T-helper 1 cell (primary cell): Measurements from ENCODE around the gene PLXND1.
"Not testable (repeated sequence)": the region's sequence is repeated elsewhere in the genome, so short reads cannot be mapped to it uniquely, and the experiment has no call there.

Experiments used
- DNase-seq, 5 donors: peaks; one replicate each; pipeline ENCODE4 v3.0.0-alpha.2; 2012 to 2020

PLXND1 gene

GRCh38 chr3:129612534-129613366, 6.3 kb upstream of the PLXND1 start:
- no peak for DNase-seq

GRCh38 chr3:129611812-129612533, 5.5 kb upstream of the PLXND1 start:
- DNase-seq, result no peak

DNA sequence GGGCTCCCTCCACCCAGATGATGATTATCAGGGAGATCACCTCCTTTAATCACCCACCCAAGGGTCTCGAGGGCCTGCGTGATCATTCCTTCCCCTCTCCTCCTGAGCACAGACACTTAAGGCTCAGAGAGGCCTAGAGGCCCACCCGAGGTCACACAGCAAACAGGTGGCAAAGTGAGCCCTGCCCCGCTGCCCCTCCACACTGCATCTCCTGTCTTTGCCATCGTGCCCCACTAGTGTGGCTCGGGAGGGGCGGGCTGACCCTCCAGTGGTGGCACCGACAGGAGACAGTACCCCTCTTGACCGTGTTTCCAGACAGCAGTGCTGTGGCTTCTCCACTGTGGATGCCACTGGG, 4.9 kb upstream of the PLXND1 start:
- no peak for DNase-seq

DNA sequence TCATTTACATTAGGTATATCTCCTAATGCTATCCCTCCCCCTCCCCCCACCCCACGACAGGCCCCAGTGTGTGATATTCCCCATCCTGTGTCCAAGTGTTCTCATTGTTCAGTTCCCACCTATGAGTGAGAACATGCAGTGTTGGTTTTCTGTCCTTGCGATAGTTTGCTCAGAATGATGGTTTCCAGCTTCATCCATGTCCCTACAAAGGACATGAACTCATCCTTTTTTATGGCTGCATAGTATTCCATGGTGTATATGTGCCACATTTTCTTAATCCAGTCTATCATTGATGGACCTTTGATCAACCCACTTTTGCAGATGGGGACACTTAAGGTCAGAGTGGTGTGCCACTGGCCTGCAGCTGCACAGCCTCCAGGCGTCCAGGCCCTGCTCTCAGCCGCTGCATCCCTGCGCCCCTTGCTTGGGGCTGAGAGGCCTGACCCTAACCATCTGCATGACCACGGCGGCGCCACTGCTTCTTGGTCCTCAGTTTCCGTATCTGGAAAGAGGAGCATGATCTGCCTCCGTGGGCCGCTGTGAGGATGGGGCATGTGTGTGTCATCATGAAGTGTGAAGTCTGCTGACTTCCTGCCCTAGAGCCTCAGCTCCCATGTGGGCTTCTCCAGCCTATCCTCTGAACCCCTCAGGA, 4.4 kb upstream of the PLXND1 start:
- not testable (repeated sequence) for DNase-seq

GRCh38 chr3:129610276-129610675, 3.8 kb upstream of the PLXND1 start:
- DNase-seq, result no peak

DNA sequence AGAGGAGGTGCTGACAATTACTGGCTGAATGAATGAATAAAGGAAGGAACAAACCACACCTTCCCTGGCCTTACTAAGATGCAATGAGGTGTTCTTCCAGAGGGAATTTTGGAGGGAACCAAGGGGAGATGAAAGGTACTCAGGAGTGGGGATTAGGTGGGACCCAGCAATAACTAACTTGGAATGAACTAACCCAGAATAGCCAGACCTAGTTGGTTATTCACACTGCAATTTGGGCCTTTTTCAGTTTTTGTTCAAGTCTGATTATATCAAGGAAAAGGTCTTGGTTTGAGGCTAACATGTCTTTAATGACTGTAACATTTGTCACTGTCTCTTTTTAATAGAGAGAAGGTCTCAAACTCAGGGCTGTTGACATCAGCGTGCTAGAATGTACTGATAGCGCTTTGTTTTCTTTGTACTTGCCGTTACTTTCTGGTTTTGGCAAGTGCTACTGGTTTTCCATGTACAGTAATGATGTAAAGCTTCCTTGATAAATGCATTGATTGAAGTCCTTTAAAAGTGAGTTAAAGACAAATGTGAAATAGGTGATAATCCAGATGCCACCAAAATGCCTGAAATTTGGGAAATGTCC, 3.2 kb upstream of the PLXND1 start:
- DNase-seq, result no peak

- DNase-seq, result no peak
Observed at GRCh38 chr3:129608936-129609590, 2.6 kb upstream of the PLXND1 start.

DNA sequence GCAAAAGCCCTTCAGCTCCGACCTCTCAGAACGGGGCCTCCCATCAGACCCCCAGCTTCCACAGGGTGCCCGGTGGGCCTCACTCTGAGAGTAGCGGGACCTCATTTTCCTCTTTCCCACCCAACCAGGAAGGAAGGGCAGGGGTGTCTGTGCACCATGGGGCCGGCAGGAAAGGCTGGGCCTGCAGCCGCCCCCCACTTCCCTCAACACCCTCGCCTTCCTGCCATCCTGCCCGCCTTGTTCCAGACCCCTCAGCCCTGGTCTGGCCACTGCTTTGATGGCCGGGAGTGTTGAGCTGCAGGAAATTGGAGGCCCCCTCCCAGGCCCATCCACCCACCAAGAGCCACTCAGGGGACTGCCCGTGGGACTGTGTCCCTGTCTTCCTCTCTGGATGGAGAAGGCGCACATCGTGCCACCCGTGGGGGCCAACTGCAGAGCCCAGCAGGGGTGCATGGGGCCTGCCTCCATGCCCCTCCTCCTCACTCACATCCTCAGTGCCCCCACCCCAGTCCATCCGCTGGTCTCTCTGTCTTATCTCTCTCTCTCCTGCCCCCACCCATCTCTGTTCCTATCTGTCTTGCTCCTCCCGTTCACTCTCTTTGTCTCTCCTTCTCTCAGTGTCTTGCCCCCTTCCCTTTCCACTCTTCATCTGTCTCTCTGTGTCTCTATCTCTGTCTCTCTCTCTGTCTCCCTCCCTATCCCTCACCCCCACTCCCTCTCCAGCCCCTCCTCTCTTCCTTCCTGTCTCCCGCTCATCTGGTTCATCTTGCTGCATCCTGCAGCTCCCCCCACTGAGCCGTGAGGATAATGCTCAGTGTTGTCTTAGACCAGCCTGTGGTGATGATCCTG, 1.8 kb upstream of the PLXND1 start:
- peak in 1 of 5 donors; percentile 21 for DNase-seq

- no peak for DNase-seq
Observed at GRCh38 chr3:129607391-129608068, 1.1 kb upstream of the PLXND1 start.

GRCh38 chr3:129605922-129606635, 397 bp downstream of the PLXND1 start:
- no peak for DNase-seq

- peak in 3 of 5 donors; percentile 16 to 49 (median 39) for DNase-seq
Observed at GRCh38 chr3:129605203-129605921, 1.1 kb downstream of the PLXND1 start.

GRCh38 chr3:129604767-129605166, 1.7 kb downstream of the PLXND1 start:
- no peak for DNase-seq

DNA sequence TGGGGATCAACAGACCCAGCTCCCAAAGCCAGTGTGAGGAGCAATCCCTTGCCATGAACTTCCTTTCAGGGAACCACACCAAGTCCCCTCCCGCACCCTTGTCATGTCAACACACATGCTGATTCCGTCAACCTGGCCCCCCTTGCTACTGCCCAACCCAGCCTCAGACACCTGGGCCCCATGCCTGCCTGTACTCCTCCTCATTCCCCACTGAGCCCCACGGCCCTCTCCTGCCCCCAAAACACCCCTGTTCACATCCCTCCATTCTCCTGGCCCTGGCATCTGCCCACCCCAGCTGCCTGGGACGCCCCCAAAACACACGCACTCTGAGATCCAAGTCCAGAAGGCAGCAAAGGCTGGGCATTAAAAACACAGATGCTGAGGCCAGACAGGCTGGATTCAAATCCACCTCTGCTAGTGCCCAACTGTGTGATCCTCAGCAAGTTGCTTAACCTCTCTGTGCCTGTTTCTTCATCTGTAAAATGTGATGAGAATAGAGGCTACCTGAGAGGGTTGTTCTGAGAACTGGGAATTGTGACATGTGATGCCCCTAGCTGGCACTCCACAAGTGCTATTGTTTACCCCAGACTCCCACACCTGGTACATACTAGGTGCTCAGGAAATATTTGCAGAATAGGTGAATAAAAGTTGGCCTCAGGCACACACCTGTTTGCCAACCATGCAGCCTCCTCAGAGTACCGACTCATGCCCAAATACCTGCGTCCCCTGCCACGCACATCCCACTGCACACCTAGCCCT, 2.3 kb downstream of the PLXND1 start:
- DNase-seq, result no peak

DNA sequence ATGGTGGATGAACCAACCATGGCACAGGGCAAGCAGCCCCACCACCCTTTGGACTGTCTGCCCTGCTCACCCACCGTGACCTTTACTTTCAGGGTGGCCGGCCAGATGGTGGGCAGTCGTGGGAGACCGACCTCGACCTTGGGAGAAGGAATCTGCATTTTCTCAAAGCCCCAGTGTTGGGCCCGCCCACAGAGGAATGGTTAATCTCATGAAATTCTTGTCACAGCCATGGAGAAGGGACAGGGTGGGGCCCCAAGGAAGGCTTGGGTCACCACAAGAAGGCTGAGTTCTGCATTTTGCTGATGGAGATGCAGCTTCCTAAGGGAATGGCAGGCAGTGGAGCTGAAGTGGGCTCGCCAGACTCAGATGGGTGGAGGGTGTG, 2.9 kb downstream of the PLXND1 start:
- DNase-seq, result no peak

- DNase-seq, result no peak
Observed at GRCh38 chr3:129602730-129603560, 3.5 kb downstream of the PLXND1 start.

GRCh38 chr3:129602309-129602708, 4.2 kb downstream of the PLXND1 start:
- no peak for DNase-seq

DNA sequence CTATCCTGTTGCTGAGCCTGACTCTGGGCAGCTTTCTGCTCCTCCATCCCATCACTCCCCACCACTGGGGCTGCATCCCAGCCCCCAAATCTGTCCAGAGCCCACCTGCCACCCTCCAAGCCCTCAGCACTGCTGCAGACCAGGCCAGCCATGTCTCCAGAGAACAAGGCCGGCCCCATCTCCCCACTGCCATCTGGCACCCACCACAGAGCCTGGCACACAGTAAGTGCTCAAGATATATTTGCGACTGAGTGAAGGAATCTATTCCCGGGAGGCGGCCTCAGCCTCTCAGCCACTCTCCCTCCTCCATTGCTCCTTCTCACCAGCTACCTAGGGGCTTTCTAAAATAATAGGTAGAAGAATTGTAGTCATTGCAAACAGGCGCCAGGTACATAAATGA, 4.8 kb downstream of the PLXND1 start:
- no peak for DNase-seq

DNA sequence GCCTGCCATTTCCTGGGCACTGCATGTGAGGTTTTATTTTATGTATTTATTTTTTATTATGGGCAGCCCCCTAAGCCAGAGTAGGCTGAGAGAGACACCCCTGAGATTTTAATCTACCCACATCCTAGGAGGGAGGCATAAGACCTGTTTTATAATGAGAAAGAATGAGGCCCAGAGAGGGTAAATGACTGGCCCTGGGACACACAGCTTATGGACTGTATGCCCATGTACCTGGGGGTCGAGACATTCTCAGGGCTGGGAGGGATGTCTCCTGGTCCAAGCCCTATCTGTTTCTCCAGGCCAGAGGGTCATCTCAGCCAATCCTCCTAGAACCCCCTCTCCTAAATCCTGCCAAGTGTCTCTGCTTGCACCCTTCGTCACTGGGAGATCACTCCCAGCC, 6.1 kb downstream of the PLXND1 start:
- DNase-seq, result no peak
